H1 (cell line): ENCODE results near the gene LRBA. TPM values are rescaled to one million over a fixed set of nuclear protein-coding genes. Genes with fewer than 3 reads are reported as not detected.

Experiments used
- CTCF ChIA-PET: fragments of 300-600 bp; sonication (Branson Sonifier 250); formaldehyde crosslinking; loops from one replicate; lab custom pipeline; 2021; ENCODE audit not compliant: partially characterized antibody; lab: Charles Lee
- POLR2A ChIA-PET: fragments of 300-600 bp; sonication (Branson Sonifier 250); formaldehyde crosslinking; loops from one replicate; lab custom pipeline; 2021; ENCODE audit warnings: inconsistent platforms; ENCODE audit not compliant: partially characterized antibody; lab: Charles Lee
- DNase-seq, 2 experiments: peaks; one replicate each; pipeline versions ENCODE4 v3.0.0 to v3.0.0-alpha.2; 2010 to 2022; ENCODE audit warnings: low spot score in 2 of 2, low read depth in 1 of 2, mixed read lengths in 1 of 2
- FAIRE-seq: peaks from 2 replicates; lab custom pipeline; 2011; peaks lifted over from hg19 to GRCh38; lab: Jason Lieb, UNC
- H2AFZ ChIP-seq: 2 replicates; pipeline ENCODE4 v1.8.1; 2012; ENCODE audit warnings: low read length, inconsistent platforms
- H2AK5ac ChIP-seq: 2 replicates; pipeline ENCODE4 v1.6.1; 2013; ENCODE audit warnings: low read depth, low read length
- H2BK120ac ChIP-seq: replicated peaks from 2 replicates; pipeline ENCODE3; 2013; ENCODE audit warnings: low read depth, low read length, inconsistent platforms
- H2BK12ac ChIP-seq: 2 replicates; pipeline ENCODE4 v1.6.1; 2013; ENCODE audit warnings: low read depth, low read length
- H2BK15ac ChIP-seq: 2 replicates; pipeline ENCODE4 v1.6.1; 2013; ENCODE audit warnings: low read length
- H2BK20ac ChIP-seq: 2 replicates; pipeline ENCODE4 v1.6.1; 2013; ENCODE audit warnings: low read length
- H2BK5ac ChIP-seq: 2 replicates; pipeline ENCODE4 v1.6.1; 2013; ENCODE audit warnings: low read depth, low read length
- H3K14ac ChIP-seq: 2 replicates; pipeline ENCODE4 v1.6.1; 2013; ENCODE audit warnings: inconsistent platforms; ENCODE audit not compliant: insufficient read length
- H3K18ac ChIP-seq: 2 replicates; pipeline ENCODE4 v1.6.1; 2013; ENCODE audit warnings: low read length; ENCODE audit errors: extremely low read depth
- H3K23ac ChIP-seq: 2 replicates; pipeline ENCODE4 v1.6.1; 2013; ENCODE audit warnings: inconsistent platforms; ENCODE audit not compliant: insufficient read length
- H3K23me2 ChIP-seq: 2 replicates; pipeline ENCODE4 v1.6.1; 2013; ENCODE audit warnings: low read depth, low read length
- H3K27ac ChIP-seq: 2 replicates; pipeline ENCODE4 v1.6.1; 2011; ENCODE audit warnings: low read depth, low read length, inconsistent platforms
- H3K27me3 ChIP-seq, 4 experiments: replicated peaks in 1 of 4; 1 replicate in 1 of 4; 2 replicates in 3 of 4; pipeline versions ENCODE4 v1.6.1 to v1.8.1; 2011 to 2013; ENCODE audit warnings: low read length in 3 of 4, mild to moderate bottlenecking in 3 of 4, inconsistent platforms in 2 of 4, mixed read lengths in 2 of 4, moderate library complexity in 1 of 4; ENCODE audit not compliant: control insufficient read depth in 3 of 4, insufficient read depth in 3 of 4; ENCODE audit errors: extremely low read depth in 1 of 4
- H3K36me3 ChIP-seq, 4 experiments: 2 replicates each; pipeline versions ENCODE4 v1.6.1 to v1.8.1; 2011 to 2013; ENCODE audit warnings: mild to moderate bottlenecking in 4 of 4, low read length in 3 of 4, moderate library complexity in 2 of 4, control low read depth in 1 of 4, inconsistent platforms in 1 of 4; ENCODE audit not compliant: insufficient read depth in 4 of 4, control insufficient read depth in 2 of 4
- H3K4ac ChIP-seq: replicated peaks from 2 replicates; pipeline ENCODE3; 2013; ENCODE audit warnings: low read length, low read depth, mixed read lengths, inconsistent platforms; ENCODE audit not compliant: insufficient read length
- H3K4me1 ChIP-seq, 4 experiments: replicated peaks in 1 of 4; 1 replicate in 1 of 4; 2 replicates in 3 of 4; pipeline versions ENCODE4 v1.6.1 to v1.8.1; 2011 to 2013; ENCODE audit warnings: low read length in 3 of 4, inconsistent platforms in 2 of 4, mixed read lengths in 1 of 4; ENCODE audit not compliant: insufficient read depth in 4 of 4, control insufficient read depth in 3 of 4
- H3K4me2 ChIP-seq, 2 experiments: 2 replicates each; pipeline versions ENCODE4 v1.6.1 to v1.8.1; 2011 to 2013; ENCODE audit warnings: low read depth in 2 of 2, low read length in 2 of 2, control low read depth in 1 of 2, inconsistent platforms in 1 of 2, mild to moderate bottlenecking in 1 of 2; ENCODE audit not compliant: insufficient read depth in 1 of 2
- H3K4me3 ChIP-seq, 4 experiments: fragments of 200-600, 300-600 bp in 1 of 4; sonication (generic), shearing (Covaris generic), sonication (Bioruptor Twin) in 1 of 4; 2 replicates each; pipeline versions ENCODE4 v1.5.1 to v1.8.1; 2011 to 2016; ENCODE audit warnings: low read length in 4 of 4, low read depth in 3 of 4, control low read depth in 2 of 4, inconsistent platforms in 2 of 4, mild to moderate bottlenecking in 2 of 4, mixed read lengths in 1 of 4, moderate library complexity in 1 of 4; ENCODE audit not compliant: insufficient read depth in 2 of 4; ENCODE audit errors: extremely low read depth in 1 of 4
- H3K56ac ChIP-seq: replicated peaks from 2 replicates; pipeline ENCODE3; 2013; ENCODE audit warnings: low read depth, mild to moderate bottlenecking, mixed read lengths, low read length, inconsistent platforms; ENCODE audit not compliant: insufficient read length
- H3K79me1 ChIP-seq: 2 replicates; pipeline ENCODE4 v1.6.1; 2013; ENCODE audit warnings: low read depth, low read length, control low read depth
- H3K79me2 ChIP-seq, 2 experiments: 2 replicates each; pipeline versions ENCODE4 v1.6.1 to v1.8.1; 2012 to 2013; ENCODE audit warnings: low read length in 2 of 2, mild to moderate bottlenecking in 2 of 2, inconsistent platforms in 1 of 2; ENCODE audit not compliant: insufficient read depth in 2 of 2, control insufficient read depth in 1 of 2
- H3K9ac ChIP-seq, 4 experiments: replicated peaks in 1 of 4; 1 replicate in 1 of 4; 2 replicates in 3 of 4; pipeline versions ENCODE4 v1.6.1 to v1.8.1; 2011 to 2013; ENCODE audit warnings: low read depth in 3 of 4, low read length in 3 of 4, control low read depth in 2 of 4, mild to moderate bottlenecking in 2 of 4, moderate library complexity in 2 of 4, inconsistent platforms in 1 of 4; ENCODE audit errors: extremely low read depth in 1 of 4
- H3K9me3 ChIP-seq, 2 experiments: 2 replicates each; pipeline versions ENCODE4 v1.6.1 to v1.8.1; 2012 to 2013; ENCODE audit warnings: mild to moderate bottlenecking in 2 of 2, moderate library complexity in 2 of 2, control low read depth in 1 of 2, inconsistent platforms in 1 of 2, low read depth in 1 of 2, low read length in 1 of 2, mixed read lengths in 1 of 2; ENCODE audit not compliant: insufficient read depth in 2 of 2
- H4K20me1 ChIP-seq, 2 experiments: replicated peaks in 1 of 2; 2 replicates each; pipeline versions ENCODE3 to v1.8.1; 2011 to 2013; ENCODE audit warnings: inconsistent platforms in 2 of 2, low read length in 2 of 2, mild to moderate bottlenecking in 1 of 2; ENCODE audit not compliant: insufficient read depth in 2 of 2, control insufficient read depth in 1 of 2
- H4K5ac ChIP-seq: 2 replicates; pipeline ENCODE4 v1.6.1; 2013; ENCODE audit warnings: low read length, low read depth, mixed read lengths, inconsistent platforms; ENCODE audit not compliant: insufficient read length
- H4K8ac ChIP-seq: 2 replicates; pipeline ENCODE4 v1.8.0; 2013; ENCODE audit warnings: mild to moderate bottlenecking, moderate library complexity, low read length, inconsistent platforms; ENCODE audit not compliant: insufficient read depth; ENCODE audit errors: extremely low read depth
- H4K91ac ChIP-seq: replicated peaks from 2 replicates; pipeline ENCODE3; 2013; ENCODE audit warnings: low read length, mixed read lengths, inconsistent platforms; ENCODE audit not compliant: insufficient read length
- CBX5 ChIP-seq: fragments of 300-800, 300-1000 bp; sonication (generic); IDR thresholded peaks from 2 replicates; pipeline ENCODE4 v1.7.1; 2016; ENCODE audit warnings: antibody characterized with exemption, low read length, low read depth
- CEBPB ChIP-seq: IDR thresholded peaks from 2 replicates; pipeline ENCODE4 v1.6.1; 2012; ENCODE audit warnings: low read depth, low read length
- CTCF ChIP-seq, 3 experiments: IDR thresholded peaks; 1 replicate in 2 of 3; 2 replicates in 1 of 3; pipeline versions ENCODE4 v1.5.1 to v1.6.1; 2011; ENCODE audit warnings: low read length in 3 of 3, mild to moderate bottlenecking in 3 of 3, inconsistent platforms in 2 of 3, low read depth in 1 of 3, moderate library complexity in 1 of 3; ENCODE audit not compliant: insufficient read depth in 1 of 3; ENCODE audit errors: control extremely low read depth in 1 of 3
- POU5F1 ChIP-seq: IDR thresholded peaks from 2 replicates; pipeline ENCODE4 v1.6.1; 2011; ENCODE audit warnings: low read depth, mild to moderate bottlenecking, low read length, moderate library complexity
- RAD21 ChIP-seq, 2 experiments: IDR thresholded peaks in 1 of 2; conservative IDR thresholded peaks in 1 of 2; 2 replicates each; pipeline ENCODE4 v1.6.1; 2011; ENCODE audit warnings: low read depth in 2 of 2, low read length in 2 of 2, improper control_type of control experiment in 1 of 2, inconsistent platforms in 1 of 2, mild to moderate bottlenecking in 1 of 2, moderate library complexity in 1 of 2
- WGBS, 2 experiments: shearing (Covaris generic) in 1 of 2; methylation state at CpG; one replicate each; pipeline versions ENCODE4 v1.1.6 to v1.1.7; 2013 to 2015; ENCODE audit warnings: low lambda C conversion rate in 2 of 2, mixed read lengths in 2 of 2, inconsistent platforms in 1 of 2, low coverage in 1 of 2, missing lambda C conversion rate in 1 of 2; ENCODE audit not compliant: insufficient replicate concordance in 2 of 2, insufficient coverage in 1 of 2, insufficient read length in 1 of 2; ENCODE audit errors: extremely low coverage in 1 of 2, missing lambda C conversion rate in 1 of 2; 5-methylcytosine and 5-hydroxymethylcytosine counted together
- polyA plus RNA-seq, 7 experiments: library from polyadenylated mRNA; depleted of rRNA in 3 of 7; stranded (reverse) in 5 of 7; unstranded in 2 of 7; fragments of >200 nt in 5 of 7; fragments of 200-250 nt in 2 of 7; gene quantifications; 1 replicate in 5 of 7; 2 replicates in 1 of 7; 4 replicates in 1 of 7; pipeline versions ENCODE4 v1.2.1 to v1.2.3, GENCODE V29; 2011 to 2013; ENCODE audit warnings: missing spikeins in 2 of 7, mixed read lengths in 2 of 7
- total RNA-seq: library from RNA; stranded (reverse); fragmentation: NEBNext Ultra II Directional; extraction: Animal tissue kit (Norgen Biotek cat#: 25700); gene quantifications from 2 replicates; pipeline ENCODE4 v1.2.1, GENCODE V29; 2021

The LRBA gene
- total and polyA plus RNA-seq, 2 of the 8 experiments (the other 6 are each of a cell fraction or from before 2014, with no cell fraction given), result 54.6 to 83.2 TPM

GRCh38 chr4:151045907-151046306 lies 30.8 kb upstream of the LRBA start:
- WGBS, 2 experiments, result 42% methylated on average over 3 of the region's 3 CpGs; no CpG with 5 or more reads in 1 of the 2 experiments
- no peak overlapping the region for H3K56ac ChIP-seq
- no peaks in the 10 kb centered on the region for H3K27me3 ChIP-seq
- H3K4me2 ChIP-seq, result no peak overlapping the region
- H4K91ac ChIP-seq, result no peak overlapping the region
- no peak overlapping the region for H2BK5ac ChIP-seq
- peaks cover 5% of the 10 kb centered on the region; the same call in 1 of the 2 replicates for H3K23me2 ChIP-seq
- no peak overlapping the region for H3K9ac ChIP-seq
- no peak overlapping the region for H4K5ac ChIP-seq
- FAIRE-seq (peak; percentile 19), DNase-seq (peak in 1 of 2 experiments; percentile 52)
- H2BK15ac ChIP-seq, result 0 out of 2 replicates have a peak overlapping the region, but pooled peaks have one; percentile 81
- no peak overlapping the region for H2BK12ac ChIP-seq
- ChIA-PET POLR2A (interaction anchor here (0.8 to 1.0 kb wide), 3 partner anchors 11 to 54 kb away, joined by 3 to 4 read pairs (median 4); no protein-coding TSS in a partner anchor), CTCF (interaction anchor here (0.8 to 1.5 kb wide), 2 partner anchors 28 to 36 kb away, joined by 3 to 5 read pairs; no protein-coding TSS in a partner anchor)
- H3K4me3 ChIP-seq, result no peak overlapping the region
- no peak overlapping the region for H2AFZ ChIP-seq
- no peak overlapping the region for H2AK5ac ChIP-seq
- no peak overlapping the region for H3K18ac ChIP-seq
- H2BK120ac ChIP-seq, result no peak overlapping the region
- H2BK20ac ChIP-seq, result no peak overlapping the region
- no peak overlapping the region for H4K8ac ChIP-seq
- H3K36me3 ChIP-seq, result peaks cover 0 to 5% (median under 1%) of the 10 kb centered on the region in 4 experiments; a peak in 1 of 8 replicates
- H3K4ac ChIP-seq, result no peak overlapping the region
- no peak overlapping the region for H3K14ac ChIP-seq
- no peaks in the 10 kb centered on the region for H3K9me3 ChIP-seq
- peaks cover 0 to 3% of the 10 kb centered on the region in 2 experiments for H4K20me1 ChIP-seq
- H3K4me1 ChIP-seq, result peaks cover 4 to 7% (median 4%) of the 10 kb centered on the region in 4 experiments; a peak in 5 of 7 replicates
- no peak overlapping the region for H3K27ac ChIP-seq
- no peak overlapping the region for H3K23ac ChIP-seq
- H3K79me2 ChIP-seq, result peaks cover 0 to 35% of the 10 kb centered on the region in 2 experiments; a peak in 3 of 4 replicates
- no peak for TF ChIP-seq POU5F1
- TF ChIP-seq RAD21 (IDR thresholded peaks at IDR 0.05 in 1 of 2, conservative IDR thresholded peaks at IDR 0.05 in 1 of 2; ENCODE audit: low read depth in 2 of 2, low read length in 2 of 2), result peak; percentile 68 to 79
- TF ChIP-seq CTCF (IDR thresholded peaks at IDR 0.05; ENCODE audit: control extremely low read depth in 1 of 3, insufficient read depth in 1 of 3, low read depth in 1 of 3, low read length in 3 of 3), result peak in 2 of 3 experiments; percentile 53 to 54; a peak in 3 of 4 replicates
- TF ChIP-seq CBX5, result no peak
- TF ChIP-seq CEBPB, result 0 out of 2 replicates have a peak, but pooled peaks have one; percentile 28
- no peaks in the 10 kb centered on the region for H3K79me1 ChIP-seq
